GM12878 (cell line): ENCODE data around the gene TMEM63B. TPM values are rescaled to one million over a fixed set of nuclear protein-coding genes. Genes with fewer than 3 reads are reported as not detected.

Source experiments
- ATAC-seq: fragments of 200-7000 bp; cut with Tn5 transposase; 3 replicates; pipeline ENCODE4 v1.9.1; 2020; ENCODE audit warnings: mild to moderate bottlenecking, moderate library complexity
- BruUV-seq: library from RNA; stranded (reverse); fragments of 400-500 nt; replicated peaks from 2 replicates; lab custom pipeline; 2021; lab: Mats Ljungman, UMichigan
- CTCF ChIA-PET: fragments of 300-600 bp; sonication (Branson Sonifier 250); formaldehyde crosslinking; extraction: SDS; loops from one replicate; lab custom pipeline; 2021; ENCODE audit warnings: inconsistent platforms; lab: Yijun Ruan, JAX
- POLR2A ChIA-PET: fragments of 350-600 bp; formaldehyde crosslinking; extraction: SDS; loops from one replicate; lab custom pipeline; 2021; ENCODE audit warnings: inconsistent platforms; lab: Charles Lee
- RAD21 ChIA-PET: fragments of 300-600 bp; sonication (Branson Sonifier 250); formaldehyde crosslinking; loops from one replicate; lab custom pipeline; 2023; ENCODE audit warnings: antibody characterized with exemption; ENCODE audit not compliant: unreplicated experiment; lab: Charles Lee
- SMC1A ChIA-PET: fragments of 300-600 bp; sonication (Branson Sonifier 250); formaldehyde crosslinking; loops from one replicate; lab custom pipeline; 2023; ENCODE audit not compliant: unreplicated experiment, uncharacterized antibody; lab: Charles Lee
- DNase-seq: peaks from one replicate; pipeline ENCODE4 v3.0.0-alpha.2; 2011; ENCODE audit warnings: low read depth, low spot score
- FAIRE-seq: peaks from 3 replicates; lab custom pipeline; 2011; peaks lifted over from hg19 to GRCh38; lab: Jason Lieb, UNC
- H2AFZ ChIP-seq: 2 replicates; pipeline ENCODE4 v1.6.0; 2011; ENCODE audit warnings: low read depth, low read length, control low read depth; ENCODE audit not compliant: control insufficient read depth
- H3K27ac ChIP-seq: 2 replicates; pipeline ENCODE4 v1.5.1; 2011; ENCODE audit warnings: control low read depth; ENCODE audit not compliant: control insufficient read depth, insufficient read depth
- H3K27me3 ChIP-seq, 2 experiments: replicated peaks in 1 of 2; 2 replicates each; pipeline versions ENCODE4 v1.6.0 to v1.6.1; 2011; ENCODE audit warnings: low read length in 1 of 2; ENCODE audit not compliant: control insufficient read depth in 2 of 2, insufficient read depth in 2 of 2
- H3K36me3 ChIP-seq, 2 experiments: 2 replicates each; pipeline ENCODE4 v1.5.1; 2011; ENCODE audit warnings: low read length in 1 of 2; ENCODE audit not compliant: control insufficient read depth in 2 of 2, insufficient read depth in 2 of 2
- H3K4me1 ChIP-seq: 2 replicates; pipeline ENCODE4 v1.6.1; 2011; ENCODE audit warnings: mild to moderate bottlenecking, low read length, moderate library complexity, mixed read lengths; ENCODE audit not compliant: control insufficient read depth, insufficient read depth
- H3K4me2 ChIP-seq: 2 replicates; pipeline ENCODE4 v1.6.0; 2011; ENCODE audit warnings: control low read depth; ENCODE audit not compliant: control insufficient read depth, insufficient read depth
- H3K4me3 ChIP-seq: fragments of 200-600 bp; sonication (generic); 2 replicates; pipeline ENCODE4 v1.5.1; 2016
- H3K79me2 ChIP-seq: 2 replicates; pipeline ENCODE4 v1.6.0; 2011; ENCODE audit warnings: low read length; ENCODE audit not compliant: control insufficient read depth, insufficient read depth
- H3K9ac ChIP-seq: 2 replicates; pipeline ENCODE4 v1.8.0; 2011; ENCODE audit warnings: low read length, control low read depth, mixed read lengths; ENCODE audit not compliant: control insufficient read depth, insufficient read depth
- H3K9me3 ChIP-seq: replicated peaks from 3 replicates; pipeline ENCODE4 v1.5.1; 2011; ENCODE audit warnings: mild to moderate bottlenecking, low read length; ENCODE audit not compliant: control insufficient read depth, insufficient read depth
- H4K20me1 ChIP-seq: 2 replicates; pipeline ENCODE4 v1.6.0; 2011; ENCODE audit not compliant: control insufficient read depth, insufficient read depth
- BCL11A ChIP-seq: IDR thresholded peaks from 2 replicates; pipeline ENCODE4 v1.6.1; 2011; ENCODE audit warnings: low read depth, low read length
- FOS ChIP-seq: IDR thresholded peaks from 3 replicates; pipeline ENCODE4 v1.6.1; 2011; ENCODE audit warnings: borderline replicate concordance; ENCODE audit not compliant: insufficient read length; ENCODE audit errors: extremely low read depth
- GATAD2B ChIP-seq: fragments of 450-650 bp; conservative IDR thresholded peaks from 2 replicates; pipeline ENCODE4 v1.6.1; 2017; ENCODE audit warnings: low read depth, mild to moderate bottlenecking, moderate library complexity
- HCFC1 ChIP-seq: fragments of 150-350 bp; IDR thresholded peaks from 2 replicates; pipeline ENCODE4 v1.6.1; 2014; ENCODE audit warnings: low read length
- MEF2B ChIP-seq: fragments of 450-650 bp; IDR thresholded peaks from 2 replicates; pipeline ENCODE4 v1.6.1; 2018; ENCODE audit warnings: mild to moderate bottlenecking, moderate library complexity; ENCODE audit not compliant: partially characterized antibody, poor library complexity, severe bottlenecking
- PBX3 ChIP-seq: IDR thresholded peaks from 2 replicates; pipeline ENCODE4 v1.6.1; 2011; ENCODE audit warnings: mild to moderate bottlenecking, low read depth, low read length, moderate library complexity; ENCODE audit not compliant: insufficient replicate concordance
- POLR2AphosphoS5 ChIP-seq: IDR thresholded peaks from 2 replicates; pipeline ENCODE4 v1.6.1; 2011; ENCODE audit warnings: mild to moderate bottlenecking, low read length, inconsistent platforms
- SMAD1 ChIP-seq: fragments of 450-650 bp; IDR thresholded peaks from 2 replicates; pipeline ENCODE4 v1.6.1; 2018; ENCODE audit warnings: mild to moderate bottlenecking, low read depth; ENCODE audit not compliant: partially characterized antibody
- SMARCA5 ChIP-seq: fragments of 450-650 bp; IDR thresholded peaks from 2 replicates; pipeline ENCODE4 v1.6.1; 2017; ENCODE audit warnings: mild to moderate bottlenecking
- WGBS: methylation state at CpG from one replicate; pipeline ENCODE4 v1.1.6; 2016; ENCODE audit warnings: low lambda C conversion rate; ENCODE audit not compliant: insufficient replicate concordance, insufficient coverage; ENCODE audit errors: missing lambda C conversion rate; 5-methylcytosine and 5-hydroxymethylcytosine counted together
- in situ Hi-C: fragments of 300-500 bp; cut with MboI; formaldehyde crosslinking; loops from 9 replicates; pipeline ENCODE4 v1.14.3; 2018; ENCODE audit warnings: mixed read lengths
- intact Hi-C: fragments of 100-400 bp; cut with micrococcal nuclease; formaldehyde crosslinking; loops from one replicate; pipeline ENCODE4 v1.14.2; 2022; ENCODE audit not compliant: unreplicated experiment
- polyA plus RNA-seq, 11 experiments: library from polyadenylated mRNA; depleted of rRNA in 4 of 11; unstranded in 6 of 11; stranded (reverse) in 5 of 11; fragments of >200 nt; fragmentation: Nextera tagmentation in 4 of 11; fragmentation: Illumina TruSeq in 1 of 11; extraction: Ambion mirVana in 4 of 11; extraction: Trizol in 1 of 11; gene quantifications; 1 replicate in 1 of 11; 2 replicates in 10 of 11; pipeline versions ENCODE4 v1.2.1 to v1.2.3, GENCODE V29; 2011 to 2016; ENCODE audit warnings: inconsistent platforms in 2 of 11, missing spikeins in 2 of 11, low read depth in 1 of 11
- total RNA-seq, 4 experiments: library from RNA; depleted of rRNA in 3 of 4; stranded (reverse); fragments of >200 nt in 3 of 4; fragmentation: Illumina TruSeq in 1 of 4; extraction: Trizol in 1 of 4; gene quantifications; 2 replicates each; pipeline versions ENCODE4 v1.2.1 to v1.2.3, GENCODE V29; 2013 to 2021

The TMEM63B gene
- total and polyA plus RNA-seq, 10 of the 15 experiments (the other 5 are each of a cell fraction or from before 2014, with no cell fraction given): 0.09 to 15.0 (median 7.1) TPM; not detected in 1

- no peaks in the 10 kb centered on the region; the same call in 1 of the 2 replicates for H3K4me1 ChIP-seq
- H3K9me3 ChIP-seq: no peaks in the 10 kb centered on the region
- H3K27ac ChIP-seq: no peak overlapping the region
- H3K4me3 ChIP-seq: no peak overlapping the region
- ATAC-seq (no peak; the same call in 1 of the 3 replicates), DNase-seq (no peak), FAIRE-seq (no peak)
- SMC1A ChIA-PET: interaction anchor here (1.1 to 2.0 kb wide), 3 partner anchors 49 to 60 kb away, joined by 3 to 17 read pairs (median 5); no protein-coding TSS in a partner anchor
- no TSS peak for BruUV-seq
- RAD21 ChIA-PET: interaction anchor here (1.2 kb wide), 1 partner anchor 54 kb away, joined by 3 read pairs; no protein-coding TSS in a partner anchor
- intact Hi-C loops: loop anchor here (5.0 kb wide), 1 partner anchor 185 kb away; no protein-coding TSS in a partner anchor
- CTCF ChIA-PET: interaction anchor here (0.9 to 9.3 kb wide), 7 partner anchors 41 to 86 kb away, joined by 3 to 85 read pairs (median 3); no protein-coding TSS in a partner anchor
- POLR2A ChIA-PET: no interaction called here
- H3K36me3 ChIP-seq: peaks cover 0 to 3% of the 10 kb centered on the region in 2 experiments; a peak in 2 of 4 replicates
- H4K20me1 ChIP-seq: no peaks in the 10 kb centered on the region
- H2AFZ ChIP-seq: no peak overlapping the region
- H3K9ac ChIP-seq: no peak overlapping the region
- no peaks in the 10 kb centered on the region for H3K27me3 ChIP-seq
- H3K4me2 ChIP-seq: no peak overlapping the region
- TF ChIP-seq GATAD2B (no peak), SMARCA5 (no peak), FOS (no peak), HCFC1 (no peak), MEF2B (no peak), PBX3 (no peak), BCL11A (no peak), SMAD1 (no peak), POLR2AphosphoS5 (no peak)
- 32% methylated on average over 8 of the region's 8 CpGs for whole genome bisulfite sequencing
- in situ Hi-C loops: loop anchor here (10.0 kb wide), 1 partner anchor 47 kb away; no protein-coding TSS in a partner anchor
- no peaks in the 10 kb centered on the region for H3K79me2 ChIP-seq
Measured at GRCh38 chr6:44152109-44152461, 24.7 kb downstream of the TMEM63B start.
